ENCODE results near the gene MYZAP.

- TF ChIP-seq, protein P1, sequence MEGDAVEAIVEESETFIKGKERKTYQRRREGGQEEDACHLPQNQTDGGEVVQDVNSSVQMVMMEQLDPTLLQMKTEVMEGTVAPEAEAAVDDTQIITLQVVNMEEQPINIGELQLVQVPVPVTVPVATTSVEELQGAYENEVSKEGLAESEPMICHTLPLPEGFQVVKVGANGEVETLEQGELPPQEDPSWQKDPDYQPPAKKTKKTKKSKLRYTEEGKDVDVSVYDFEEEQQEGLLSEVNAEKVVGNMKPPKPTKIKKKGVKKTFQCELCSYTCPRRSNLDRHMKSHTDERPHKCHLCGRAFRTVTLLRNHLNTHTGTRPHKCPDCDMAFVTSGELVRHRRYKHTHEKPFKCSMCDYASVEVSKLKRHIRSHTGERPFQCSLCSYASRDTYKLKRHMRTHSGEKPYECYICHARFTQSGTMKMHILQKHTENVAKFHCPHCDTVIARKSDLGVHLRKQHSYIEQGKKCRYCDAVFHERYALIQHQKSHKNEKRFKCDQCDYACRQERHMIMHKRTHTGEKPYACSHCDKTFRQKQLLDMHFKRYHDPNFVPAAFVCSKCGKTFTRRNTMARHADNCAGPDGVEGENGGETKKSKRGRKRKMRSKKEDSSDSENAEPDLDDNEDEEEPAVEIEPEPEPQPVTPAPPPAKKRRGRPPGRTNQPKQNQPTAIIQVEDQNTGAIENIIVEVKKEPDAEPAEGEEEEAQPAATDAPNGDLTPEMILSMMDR (IDR thresholded peaks at IDR 0.05 in 8 of 11, conservative IDR thresholded peaks at IDR 0.05 in 3 of 11): no peak
- no peak for TF ChIP-seq POLR2AphosphoS5 (IDR thresholded peaks at IDR 0.05)
Observed at GRCh38 chr15:57554063-57554811, 37.5 kb upstream of the MYZAP start.

Data from spleen (tissue), 7 donors.